AG10803 (cell line): ENCODE data around the gene SPANXN5.
"Not testable (repeated sequence)": the region's sequence is repeated elsewhere in the genome, so short reads cannot be mapped to it uniquely, and the experiment has no call there.

Experiments used
- DNase-seq: peaks from one replicate; pipeline ENCODE4 v3.0.0; 2010; ENCODE audit warnings: low read depth
- H3K4me3 ChIP-seq: 2 replicates; pipeline ENCODE4 v1.5.1; 2011; ENCODE audit warnings: mild to moderate bottlenecking, low read length, control low read depth
- CTCF ChIP-seq: conservative IDR thresholded peaks from 2 replicates; pipeline ENCODE4 v1.5.1; 2011; ENCODE audit warnings: mild to moderate bottlenecking, low read length, control low read depth, inconsistent platforms

SPANXN5 gene

GRCh38 chrX:52797327-52797726 lies at the start of gene SPANXN5:
TSS of gene SPANXN5 (minus strand) at chrX:52797427. CDS start at chrX:52797348, 79 bp downstream.
- not testable (repeated sequence) for H3K4me3 ChIP-seq, DNase-seq

GRCh38 chrX:52843619-52844018 lies 46.4 kb upstream of the SPANXN5 start:
- not testable (repeated sequence) for DNase-seq, H3K4me3 ChIP-seq

- DNase-seq: no peak
- no peak for TF ChIP-seq CTCF
- H3K4me3 ChIP-seq: no peak overlapping the region
Measured at GRCh38 chrX:52839137-52839536, 41.9 kb upstream of the SPANXN5 start.

- no peak for TF ChIP-seq CTCF
- DNase-seq: no peak
- no peak overlapping the region for H3K4me3 ChIP-seq
Measured at GRCh38 chrX:52830551-52830950, 33.3 kb upstream of the SPANXN5 start.

GRCh38 chrX:52824608-52825007 lies 27.4 kb upstream of the SPANXN5 start:
- TF ChIP-seq CTCF: no peak
- no peak for DNase-seq
- H3K4me3 ChIP-seq: no peak overlapping the region

- no peak overlapping the region for H3K4me3 ChIP-seq
- no peak for DNase-seq
- TF ChIP-seq CTCF: no peak
Measured at GRCh38 chrX:52821079-52821760, 24.0 kb upstream of the SPANXN5 start.

GRCh38 chrX:52819788-52820187 lies 22.6 kb upstream of the SPANXN5 start:
- no peak for TF ChIP-seq CTCF
- no peak overlapping the region for H3K4me3 ChIP-seq
- DNase-seq: no peak

GRCh38 chrX:52811065-52811625 lies 13.9 kb upstream of the SPANXN5 start, which contains the start of gene XAGE5:
TSS of gene XAGE5 (plus strand) at chrX:52811287. CDS start at chrX:52812567, 1,280 bp downstream.
- TF ChIP-seq CTCF: no peak
- no peak within 1 kb of the TSS for H3K4me3 ChIP-seq
- no peak for DNase-seq

GRCh38 chrX:52804876-52805275 lies 7.6 kb upstream of the SPANXN5 start:
- H3K4me3 ChIP-seq, DNase-seq: not testable (repeated sequence)

- DNase-seq, H3K4me3 ChIP-seq: not testable (repeated sequence)
Measured at GRCh38 chrX:52773504-52773903, 23.7 kb downstream of the SPANXN5 start.

GRCh38 chrX:52765983-52766382 lies 31.2 kb downstream of the SPANXN5 start:
- H3K4me3 ChIP-seq: not testable (repeated sequence)

GRCh38 chrX:52750952-52751351 lies 46.3 kb downstream of the SPANXN5 start, which contains the start of gene SSX2B:
TSS of gene SSX2B (plus strand) at chrX:52751252. CDS start at chrX:52752681, 1,429 bp downstream.
- not testable (repeated sequence) for DNase-seq, H3K4me3 ChIP-seq

More at GRCh38 chrX:52765983-52766382, 31.2 kb downstream of the SPANXN5 start:
- DNase-seq: not testable (repeated sequence)
